Vagina (tissue), 2 donors: ENCODE results near the gene TOR1AIP1.

Source experiments
- POLR2A ChIP-seq, 2 donors: fragments of 450-650 bp; IDR thresholded peaks; one replicate each; pipeline ENCODE4 v1.6.1; 2017; ENCODE audit warnings: antibody characterized with exemption in 2 of 2, mild to moderate bottlenecking in 2 of 2, moderate library complexity in 2 of 2
- POLR2AphosphoS5 ChIP-seq, 2 donors: sonication (generic); formaldehyde crosslinking; IDR thresholded peaks; one replicate each; pipeline ENCODE4 v1.9.0; 2017; ENCODE audit warnings: antibody characterized with exemption in 2 of 2, mild to moderate bottlenecking in 2 of 2, low read depth in 1 of 2; ENCODE audit not compliant: insufficient read depth in 1 of 2
- TF ChIP-seq, protein P1 (sequence below), 3 experiments: fragments of 450-650 bp in 2 of 3; fragments of 200-600 bp in 1 of 3; sonication (generic) in 1 of 3; IDR thresholded peaks; one replicate each; pipeline ENCODE4 v1.5.1; 2017 to 2019; ENCODE audit warnings: antibody characterized with exemption in 3 of 3, mild to moderate bottlenecking in 2 of 3, moderate library complexity in 2 of 3

DNA sequence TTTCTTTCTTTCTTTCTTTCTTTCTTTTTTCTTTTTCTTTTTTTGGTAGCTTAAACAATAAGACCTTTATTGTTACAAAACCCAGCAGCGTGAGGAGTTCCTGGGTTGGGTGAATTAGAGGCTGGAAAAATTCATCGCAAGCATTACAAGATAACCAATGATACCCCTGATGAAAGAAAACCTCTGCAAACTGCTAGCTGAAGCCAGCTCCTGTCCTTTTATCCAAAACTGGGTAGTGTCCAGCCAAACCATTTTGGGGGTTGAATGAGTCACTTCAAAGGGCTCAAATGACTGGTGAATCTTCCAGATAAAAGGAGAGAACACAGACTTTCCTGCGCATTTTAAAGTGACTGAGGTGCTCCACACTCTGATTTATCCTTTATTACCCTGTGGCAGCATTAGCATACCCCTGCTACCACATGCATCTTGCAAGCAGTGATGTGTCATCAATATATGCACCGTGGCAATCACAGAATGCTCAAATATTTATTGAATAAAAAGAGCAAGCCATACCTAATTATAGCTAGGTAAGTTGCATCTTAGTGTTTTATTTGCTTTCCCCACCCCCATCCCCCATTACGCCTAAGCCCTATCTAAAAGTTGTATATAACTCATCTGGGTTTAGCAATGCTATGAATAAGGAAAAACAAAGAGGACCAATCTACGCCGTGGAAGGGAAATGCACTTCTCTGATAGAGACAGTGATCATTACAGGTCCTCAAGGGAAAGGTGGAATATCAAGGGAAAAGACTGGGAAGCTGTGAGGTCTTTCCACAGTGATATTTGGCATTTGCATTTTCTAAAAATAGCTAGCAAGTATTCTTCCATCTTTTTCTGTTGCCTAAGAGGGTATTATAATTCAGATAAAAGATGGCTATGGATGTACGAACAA is 40.1 kb downstream of the TOR1AIP1 start:
- TF ChIP-seq, protein P1, sequence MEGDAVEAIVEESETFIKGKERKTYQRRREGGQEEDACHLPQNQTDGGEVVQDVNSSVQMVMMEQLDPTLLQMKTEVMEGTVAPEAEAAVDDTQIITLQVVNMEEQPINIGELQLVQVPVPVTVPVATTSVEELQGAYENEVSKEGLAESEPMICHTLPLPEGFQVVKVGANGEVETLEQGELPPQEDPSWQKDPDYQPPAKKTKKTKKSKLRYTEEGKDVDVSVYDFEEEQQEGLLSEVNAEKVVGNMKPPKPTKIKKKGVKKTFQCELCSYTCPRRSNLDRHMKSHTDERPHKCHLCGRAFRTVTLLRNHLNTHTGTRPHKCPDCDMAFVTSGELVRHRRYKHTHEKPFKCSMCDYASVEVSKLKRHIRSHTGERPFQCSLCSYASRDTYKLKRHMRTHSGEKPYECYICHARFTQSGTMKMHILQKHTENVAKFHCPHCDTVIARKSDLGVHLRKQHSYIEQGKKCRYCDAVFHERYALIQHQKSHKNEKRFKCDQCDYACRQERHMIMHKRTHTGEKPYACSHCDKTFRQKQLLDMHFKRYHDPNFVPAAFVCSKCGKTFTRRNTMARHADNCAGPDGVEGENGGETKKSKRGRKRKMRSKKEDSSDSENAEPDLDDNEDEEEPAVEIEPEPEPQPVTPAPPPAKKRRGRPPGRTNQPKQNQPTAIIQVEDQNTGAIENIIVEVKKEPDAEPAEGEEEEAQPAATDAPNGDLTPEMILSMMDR (IDR thresholded peaks at IDR 0.05), result no peak
- TF ChIP-seq POLR2AphosphoS5 (IDR thresholded peaks at IDR 0.05; ENCODE audit: insufficient read depth in 1 of 2, low read depth in 1 of 2) (no peak), POLR2A (IDR thresholded peaks at IDR 0.05) (no peak)
